Prostate gland (tissue), 2 donors: Measurements from ENCODE around the gene LIN28B. TPM values are rescaled to one million over a fixed set of nuclear protein-coding genes. Genes with fewer than 3 reads are reported as not detected.
"Not testable (repeated sequence)": the region's sequence is repeated elsewhere in the genome, so short reads cannot be mapped to it uniquely, and the experiment has no call there.

ENCODE experiments used
- DNase-seq: peaks from one replicate; pipeline ENCODE4 v3.0.0-alpha.2; 2019; ENCODE audit warnings: low spot score
- H3K27ac ChIP-seq, 2 donors: fragments of 200-600 bp; sonication (generic); 2 replicates each; pipeline ENCODE4 v1.5.1; 2017 to 2019
- H3K27me3 ChIP-seq: fragments of 200-600 bp; sonication (generic); replicated peaks from 2 replicates; pipeline ENCODE4 v1.5.1; 2019; ENCODE audit not compliant: insufficient read depth
- H3K36me3 ChIP-seq, 2 donors: fragments of 200-600 bp; sonication (generic); 1 replicate in 1 of 2; 2 replicates in 1 of 2; pipeline versions ENCODE4 v1.5.1 to v1.8.1; 2017 to 2019
- H3K4me1 ChIP-seq: fragments of 200-600 bp; sonication (generic); replicated peaks from 2 replicates; pipeline ENCODE4 v1.5.1; 2019
- H3K4me3 ChIP-seq, 2 donors: fragments of 200-600 bp; sonication (generic); 2 replicates each; pipeline ENCODE4 v1.5.1; 2017 to 2019
- H3K9me3 ChIP-seq: fragments of 200-600 bp; sonication (generic); 2 replicates; pipeline ENCODE4 v1.5.1; 2017
- CTCF ChIP-seq, 4 experiments: fragments of 200-600 bp in 2 of 4; fragments of 450-650 bp in 2 of 4; sonication (generic) in 2 of 4; IDR thresholded peaks; 1 replicate in 3 of 4; 2 replicates in 1 of 4; pipeline ENCODE4 v1.5.1; 2016 to 2019; ENCODE audit warnings: antibody characterized with exemption in 4 of 4, mild to moderate bottlenecking in 2 of 4, moderate library complexity in 2 of 4
- POLR2A ChIP-seq: fragments of 450-650 bp; IDR thresholded peaks from one replicate; pipeline ENCODE4 v1.6.1; 2016; ENCODE audit warnings: antibody characterized with exemption, mild to moderate bottlenecking
- POLR2AphosphoS5 ChIP-seq: sonication (generic); formaldehyde crosslinking; IDR thresholded peaks from one replicate; pipeline ENCODE4 v1.6.1; 2017; ENCODE audit warnings: antibody characterized with exemption
- WGBS: methylation state at CpG from one replicate; pipeline ENCODE4 v1.1.5; 2018; 5-methylcytosine and 5-hydroxymethylcytosine counted together
- intact Hi-C: fragments of 100-400 bp; cut with DNase I; formaldehyde crosslinking; loops from one replicate; pipeline ENCODE4 v1.14.2; 2022
- total RNA-seq, 2 donors: library from RNA; depleted of rRNA; stranded (reverse); fragments of >200 nt; gene quantifications; one replicate each; pipeline ENCODE4 v1.1.0, GENCODE V29; 2016

LIN28B gene
- total RNA-seq, 2 donors from 2014 or later: 2.6 TPM; not detected in 1

- no peak for DNase-seq
- Histone ChIP-seq H3K36me3 (no peaks in the 10 kb centered on the region), H3K4me1 (no peaks in the 10 kb centered on the region), H3K27me3 (peaks cover 21% of the 10 kb centered on the region), H3K27ac (no peak overlapping the region), H3K9me3 (no peaks in the 10 kb centered on the region), H3K4me3 (no peak overlapping the region)
- intact Hi-C loops: no loop called here
- TF ChIP-seq POLR2AphosphoS5 (no peak), CTCF (IDR thresholded peaks at IDR 0.05) (no peak), POLR2A (no peak)
- 79% methylated on average over 1 of the region's 1 CpG for WGBS
Observed at GRCh38 chr6:104951677-104952076, 5.2 kb upstream of the LIN28B start.

- H3K4me3 ChIP-seq: no peak overlapping the region
- 13% methylated on average over 33 of the region's 33 CpGs for WGBS
- intact Hi-C loops: no loop called here
- no peaks in the 10 kb centered on the region for H3K36me3 ChIP-seq
- no peaks in the 10 kb centered on the region for H3K4me1 ChIP-seq
- H3K27ac ChIP-seq: no peak overlapping the region
- DNase-seq: no peak
- no peaks in the 10 kb centered on the region for H3K9me3 ChIP-seq
- H3K27me3 ChIP-seq: peaks cover 32% of the 10 kb centered on the region
- TF ChIP-seq POLR2A: no peak
- TF ChIP-seq CTCF (IDR thresholded peaks at IDR 0.05): no peak
- no peak for TF ChIP-seq POLR2AphosphoS5
Observed at GRCh38 chr6:104952911-104953399, 4.0 kb upstream of the LIN28B start.

- H3K4me1 ChIP-seq, intact Hi-C loops, DNase-seq, H3K27ac ChIP-seq, H3K4me3 ChIP-seq, H3K36me3 ChIP-seq, H3K9me3 ChIP-seq: not testable (repeated sequence)
- peaks cover 34% of the 10 kb centered on the region for H3K27me3 ChIP-seq
- WGBS: 10% methylated on average over 22 of the region's 22 CpGs
Observed at GRCh38 chr6:104953400-104954189, 3.3 kb upstream of the LIN28B start.

GRCh38 chr6:104954190-104954797, 2.6 kb upstream of the LIN28B start:
- intact Hi-C loops: no loop called here
- 58% methylated on average over 4 of the region's 4 CpGs for WGBS
- peaks cover 37% of the 10 kb centered on the region for H3K27me3 ChIP-seq

More at GRCh38 chr6:104954190-104954797, 2.6 kb upstream of the LIN28B start:
- no peak overlapping the region for H3K27ac ChIP-seq
- no peak for DNase-seq
- no peaks in the 10 kb centered on the region for H3K36me3 ChIP-seq
- H3K9me3 ChIP-seq: no peaks in the 10 kb centered on the region
- H3K4me3 ChIP-seq: no peak overlapping the region
- H3K4me1 ChIP-seq: no peaks in the 10 kb centered on the region
- TF ChIP-seq CTCF (IDR thresholded peaks at IDR 0.05): no peak
- TF ChIP-seq POLR2AphosphoS5: no peak
- TF ChIP-seq POLR2A: no peak
